NCI-H146 treated with DMSO at 0.1 percent for 48 hours (cell line): ENCODE measurements around the gene ATXN7L3.

Experiments used
- DNase-seq: peaks from one replicate; lab custom pipeline; 2025; ENCODE audit not compliant: unreplicated experiment; lab: John Stamatoyannopoulos, UW

Gene ATXN7L3

DNA sequence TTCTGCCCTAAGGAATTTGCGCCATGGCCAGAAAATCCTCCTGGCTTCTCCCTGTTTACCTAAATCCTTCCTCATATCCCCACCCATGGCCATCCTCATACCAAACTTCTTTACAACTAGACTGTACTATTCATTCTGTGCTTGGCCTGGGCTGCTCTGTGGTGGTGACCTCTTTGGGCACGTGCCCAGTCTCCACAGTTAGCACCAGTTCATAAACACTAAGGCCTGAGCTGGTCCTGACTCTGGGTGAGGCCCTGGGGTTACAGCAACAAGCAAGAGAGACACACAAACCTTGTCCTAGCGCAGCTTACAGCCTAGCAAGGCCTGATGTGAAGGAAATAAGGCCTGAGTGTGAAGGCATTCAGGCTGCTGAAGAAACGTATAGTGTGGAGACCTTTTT is 3.1 kb upstream of the ATXN7L3 start:
- DNase-seq, result no peak

DNA sequence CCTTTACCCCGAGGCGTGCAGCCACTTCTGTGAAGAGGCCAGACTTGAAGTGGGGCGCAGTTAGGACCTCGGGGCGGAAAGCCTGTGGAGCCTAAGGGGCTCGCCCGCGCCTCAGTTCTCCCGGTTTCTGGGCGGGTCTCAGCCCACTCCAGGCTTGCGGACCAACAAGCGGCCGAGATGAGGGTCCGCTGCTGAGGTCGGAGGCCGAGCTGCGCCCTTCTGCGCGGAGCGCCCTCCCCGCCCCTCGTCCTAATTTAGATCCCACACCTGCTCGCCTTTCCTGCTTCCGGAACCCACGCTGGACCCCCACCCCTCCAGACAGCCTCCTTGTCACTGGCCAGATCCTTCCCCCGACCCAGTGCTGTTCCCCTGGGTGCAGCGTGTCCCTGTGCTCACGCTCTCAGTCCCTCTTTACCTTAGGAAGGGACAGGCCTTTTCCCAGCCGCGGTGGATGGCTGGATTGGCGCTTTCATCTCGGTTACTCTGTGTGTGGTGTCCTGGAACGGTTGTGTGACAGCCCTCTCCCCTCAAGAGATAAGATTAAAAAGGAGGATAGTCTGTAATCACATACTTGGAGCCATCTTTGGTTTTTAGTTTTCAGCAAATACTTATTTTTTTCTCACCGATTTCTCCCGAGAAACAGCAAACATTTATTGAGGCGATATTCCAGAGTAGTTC is 933 bp upstream of the ATXN7L3 start:
- peak; percentile 40 for DNase-seq

DNA sequence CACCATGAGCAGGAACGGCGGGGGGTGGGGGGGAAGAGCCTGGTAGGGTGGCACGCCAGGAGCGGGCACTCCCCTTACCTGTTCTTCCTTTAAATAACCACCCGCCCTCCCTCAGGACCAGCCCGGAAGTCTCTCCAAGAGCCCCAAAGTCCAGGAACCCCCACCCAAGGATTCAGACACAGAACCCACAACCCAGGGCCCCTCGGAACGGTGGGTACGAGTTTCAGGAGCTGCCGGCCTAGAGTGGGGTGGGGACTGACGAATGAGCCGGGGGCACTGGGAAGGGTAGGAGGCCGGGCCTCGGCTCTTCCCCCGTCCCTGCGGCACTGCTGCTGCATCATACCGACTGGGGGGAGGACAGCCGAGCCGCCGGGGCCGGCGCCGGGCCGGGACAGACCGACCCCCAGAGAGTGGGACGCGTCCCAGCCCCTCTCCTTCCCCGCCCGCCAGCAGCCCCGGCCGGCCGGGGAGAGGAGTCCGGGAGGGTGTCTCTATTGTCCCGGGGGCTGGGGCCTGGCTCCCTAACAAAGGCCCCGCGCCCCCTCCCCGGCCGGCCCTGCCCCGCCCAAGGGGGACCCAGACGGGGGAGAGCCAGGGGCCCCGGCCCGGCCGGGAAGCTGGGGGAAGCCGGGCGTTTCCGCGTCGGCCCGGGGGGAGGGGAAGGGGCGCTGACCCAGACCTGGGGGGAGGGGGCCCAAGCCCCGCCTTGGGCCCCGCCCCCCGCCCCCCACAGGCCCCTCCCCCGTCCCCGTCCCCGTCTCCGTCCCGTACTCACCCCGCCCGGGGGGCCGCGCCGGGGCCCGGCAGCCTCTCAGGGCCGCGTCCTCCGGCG is 747 bp downstream of the ATXN7L3 start:
- peak; percentile 8 for DNase-seq

DNA sequence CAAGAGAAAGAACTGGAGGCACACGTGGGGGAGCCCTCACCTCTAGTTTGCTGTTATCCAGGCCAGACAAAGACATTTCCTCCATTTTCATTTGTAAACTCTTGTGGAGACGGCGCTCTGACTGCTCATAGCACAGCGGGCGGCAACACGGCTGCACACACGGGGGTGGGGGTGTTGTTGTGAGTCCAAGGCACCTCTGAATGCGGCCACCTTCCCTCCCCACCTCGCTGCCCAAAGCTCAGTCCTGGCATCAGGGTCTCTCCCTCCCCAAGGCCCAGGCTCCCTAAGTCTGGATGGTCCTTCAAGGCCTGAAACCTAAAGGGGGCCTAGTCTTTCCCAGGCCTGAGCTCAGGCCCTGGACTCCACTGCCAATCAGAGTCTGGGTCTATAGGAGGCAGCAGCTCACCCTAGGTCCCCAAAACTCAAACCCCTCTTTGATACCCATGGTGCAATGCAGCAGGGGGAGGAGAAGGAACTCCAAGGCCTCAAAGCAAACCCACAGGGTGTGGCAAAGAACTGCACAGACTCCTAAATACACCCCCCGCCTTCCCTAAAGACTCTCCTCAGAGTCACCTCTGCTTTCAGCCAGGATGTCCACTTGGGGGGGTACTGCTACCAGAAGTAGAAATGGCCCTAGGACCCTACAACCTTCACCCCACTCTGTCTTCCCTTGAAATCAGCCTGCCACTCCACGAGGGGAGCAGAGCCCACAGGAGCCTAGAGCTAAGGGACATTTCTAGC is 1.5 kb downstream of the ATXN7L3 start:
- DNase-seq, result no peak

DNA sequence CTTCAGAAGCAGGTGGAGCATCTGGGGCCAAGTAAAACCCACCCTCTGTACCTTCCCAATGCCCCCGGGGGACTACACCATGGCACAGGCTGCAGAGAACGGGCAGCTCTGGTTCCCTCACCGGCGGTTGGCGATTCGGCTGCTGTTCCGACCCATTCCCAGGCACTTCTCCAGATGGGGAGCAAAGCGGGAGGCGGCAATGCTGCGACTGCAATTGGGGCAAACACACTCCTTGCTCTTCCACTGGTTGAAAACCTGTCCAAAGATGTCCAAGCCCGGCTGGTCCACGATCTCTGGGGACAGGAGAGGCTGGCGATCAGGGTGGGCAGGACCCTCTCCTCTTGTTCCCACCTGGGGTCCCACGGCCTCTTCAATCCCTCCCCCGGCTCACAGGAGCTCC is 2.6 kb downstream of the ATXN7L3 start:
- DNase-seq, result no peak

DNA sequence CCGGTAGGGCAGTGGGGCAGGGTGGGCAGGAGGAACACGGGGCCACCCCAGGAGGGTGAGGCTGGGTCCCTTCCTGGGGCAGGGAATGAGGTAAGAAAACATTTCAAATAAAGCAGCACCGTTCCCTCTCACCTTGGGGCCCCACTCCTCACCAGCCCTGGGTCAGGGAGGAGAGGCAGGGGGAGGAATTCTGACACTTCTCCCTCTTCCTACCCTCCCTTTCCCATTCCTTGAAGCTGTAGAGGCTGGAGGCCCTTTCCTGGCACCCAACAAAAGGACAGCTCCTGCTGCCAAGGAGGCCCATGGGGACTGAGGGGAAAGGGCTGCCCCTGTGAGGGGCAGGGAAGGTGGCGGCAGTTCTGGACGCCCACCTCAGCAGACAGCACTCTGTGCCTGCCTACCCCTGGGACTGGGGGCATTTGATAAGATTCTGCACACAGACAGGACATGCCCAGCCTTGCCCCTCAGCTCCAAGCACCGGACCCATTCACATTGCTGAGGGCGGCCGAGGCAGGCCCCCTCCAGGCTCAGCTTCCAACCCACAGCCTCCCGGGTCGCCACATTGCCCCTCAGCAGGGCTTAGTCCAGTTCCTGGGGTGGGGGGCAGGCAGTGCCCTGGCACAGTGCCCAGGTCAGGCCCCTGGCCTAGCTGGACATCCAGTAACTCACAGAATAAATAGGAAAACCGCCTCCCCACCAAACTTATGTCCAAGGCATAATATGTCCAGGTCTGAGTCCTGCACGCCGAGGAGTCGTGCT is 6.2 kb downstream of the ATXN7L3 start:
- DNase-seq, result no peak

DNA sequence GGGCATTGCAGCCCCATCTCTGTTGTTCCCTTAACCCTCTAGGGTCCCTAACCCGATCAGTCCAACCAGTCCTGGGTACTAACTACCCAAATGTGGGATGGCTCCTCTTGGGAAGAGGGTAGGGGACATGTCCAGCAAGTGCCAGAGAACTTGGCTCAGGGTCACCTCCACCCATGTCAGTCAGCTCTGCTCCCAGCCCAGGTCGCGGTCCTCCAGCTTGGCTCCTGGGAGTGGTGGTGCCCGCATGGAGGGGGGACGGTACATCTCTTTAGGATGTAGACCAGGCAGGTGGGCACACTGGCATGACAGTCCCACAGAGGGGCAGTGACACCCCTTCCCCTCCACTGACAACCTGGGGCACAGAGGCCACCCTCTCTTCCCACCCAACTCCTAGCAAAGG is 6.9 kb downstream of the ATXN7L3 start:
- no peak for DNase-seq

DNA sequence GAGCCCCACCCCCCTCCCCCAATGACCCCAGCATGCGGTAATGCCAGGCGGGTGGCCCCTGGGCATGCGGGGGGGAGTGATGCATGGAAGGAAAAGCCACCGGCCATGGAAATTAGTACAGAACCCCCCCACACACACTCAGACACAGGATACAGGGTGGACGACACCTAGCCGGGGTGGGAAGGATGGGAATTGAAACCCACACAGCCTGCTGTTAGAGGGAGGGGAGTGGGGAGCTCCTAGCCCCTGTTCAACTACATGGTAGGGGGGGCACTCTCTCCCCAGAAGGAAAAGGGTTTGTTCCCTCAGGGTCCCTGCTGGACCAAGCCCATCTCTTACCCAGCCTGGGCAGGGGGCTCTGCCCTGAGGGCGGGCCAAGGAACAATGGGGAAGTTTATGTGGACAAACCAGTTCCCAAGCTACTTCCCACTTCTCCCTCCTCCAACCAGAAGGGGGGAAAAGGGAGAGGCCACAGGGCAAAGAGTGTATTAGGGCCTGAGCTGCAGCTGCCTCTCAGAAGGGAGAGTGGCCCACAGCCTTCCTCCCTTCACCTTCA is 7.7 kb downstream of the ATXN7L3 start:
- DNase-seq, result no peak

DNA sequence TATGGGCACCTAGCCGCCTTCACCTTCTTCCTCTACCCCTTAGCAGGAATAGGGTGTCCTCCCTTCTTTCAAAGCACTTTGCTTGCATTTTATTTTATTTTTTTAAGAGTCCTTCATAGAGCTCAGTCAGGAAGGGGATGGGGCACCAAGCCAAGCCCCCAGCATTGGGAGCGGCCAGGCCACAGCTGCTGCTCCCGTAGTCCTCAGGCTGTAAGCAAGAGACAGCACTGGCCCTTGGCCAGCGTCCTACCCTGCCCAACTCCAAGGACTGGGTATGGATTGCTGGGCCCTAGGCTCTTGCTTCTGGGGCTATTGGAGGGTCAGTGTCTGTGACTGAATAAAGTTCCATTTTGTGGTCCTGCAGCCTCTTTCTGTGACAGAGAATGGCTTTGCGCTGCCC is 8.3 kb downstream of the ATXN7L3 start:
- no peak for DNase-seq

DNA sequence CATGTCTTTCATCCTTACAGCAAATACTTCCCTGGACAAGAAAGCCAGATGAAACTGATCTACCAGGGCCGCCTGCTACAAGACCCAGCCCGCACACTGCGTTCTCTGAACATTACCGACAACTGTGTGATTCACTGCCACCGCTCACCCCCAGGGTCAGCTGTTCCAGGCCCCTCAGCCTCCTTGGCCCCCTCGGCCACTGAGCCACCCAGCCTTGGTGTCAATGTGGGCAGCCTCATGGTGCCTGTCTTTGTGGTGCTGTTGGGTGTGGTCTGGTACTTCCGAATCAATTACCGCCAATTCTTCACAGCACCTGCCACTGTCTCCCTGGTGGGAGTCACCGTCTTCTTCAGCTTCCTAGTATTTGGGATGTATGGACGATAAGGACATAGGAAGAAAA is 9.2 kb downstream of the ATXN7L3 start:
- no peak for DNase-seq

DNA sequence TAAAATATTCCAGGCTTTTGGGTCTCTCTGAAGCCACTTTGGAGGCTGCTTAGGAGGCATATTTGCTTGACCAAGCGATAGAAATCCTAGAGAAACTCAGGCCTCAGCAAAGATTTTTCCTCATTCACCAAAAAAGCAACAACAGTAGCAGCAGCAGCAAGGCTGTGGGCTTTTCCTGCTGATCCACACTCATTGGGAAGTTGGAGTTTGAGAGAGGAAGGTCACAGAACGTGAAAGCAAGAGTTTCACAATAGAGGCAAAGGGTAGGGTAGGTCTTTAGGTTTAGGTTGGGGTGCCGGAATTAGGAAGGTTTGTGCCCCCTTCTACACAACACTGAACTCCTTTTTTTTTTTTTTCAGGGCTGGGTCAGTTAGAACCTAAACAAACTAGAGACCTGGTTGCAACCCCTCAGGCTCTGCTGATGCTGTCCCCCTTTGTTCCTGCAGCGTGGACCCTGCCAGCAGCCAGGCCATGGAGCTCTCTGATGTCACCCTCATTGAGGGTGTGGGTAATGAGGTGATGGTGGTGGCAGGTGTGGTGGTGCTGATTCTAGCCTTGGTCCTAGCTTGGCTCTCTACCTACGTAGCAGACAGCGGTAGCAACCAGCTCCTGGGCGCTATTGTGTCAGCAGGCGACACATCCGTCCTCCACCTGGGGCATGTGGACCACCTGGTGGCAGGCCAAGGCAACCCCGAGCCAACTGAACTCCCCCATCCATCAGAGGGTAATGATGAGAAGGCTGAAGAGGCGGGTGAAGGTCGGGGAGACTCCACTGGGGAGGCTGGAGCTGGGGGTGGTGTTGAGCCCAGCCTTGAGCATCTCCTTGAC is 10.9 kb downstream of the ATXN7L3 start:
- DNase-seq, result no peak

DNA sequence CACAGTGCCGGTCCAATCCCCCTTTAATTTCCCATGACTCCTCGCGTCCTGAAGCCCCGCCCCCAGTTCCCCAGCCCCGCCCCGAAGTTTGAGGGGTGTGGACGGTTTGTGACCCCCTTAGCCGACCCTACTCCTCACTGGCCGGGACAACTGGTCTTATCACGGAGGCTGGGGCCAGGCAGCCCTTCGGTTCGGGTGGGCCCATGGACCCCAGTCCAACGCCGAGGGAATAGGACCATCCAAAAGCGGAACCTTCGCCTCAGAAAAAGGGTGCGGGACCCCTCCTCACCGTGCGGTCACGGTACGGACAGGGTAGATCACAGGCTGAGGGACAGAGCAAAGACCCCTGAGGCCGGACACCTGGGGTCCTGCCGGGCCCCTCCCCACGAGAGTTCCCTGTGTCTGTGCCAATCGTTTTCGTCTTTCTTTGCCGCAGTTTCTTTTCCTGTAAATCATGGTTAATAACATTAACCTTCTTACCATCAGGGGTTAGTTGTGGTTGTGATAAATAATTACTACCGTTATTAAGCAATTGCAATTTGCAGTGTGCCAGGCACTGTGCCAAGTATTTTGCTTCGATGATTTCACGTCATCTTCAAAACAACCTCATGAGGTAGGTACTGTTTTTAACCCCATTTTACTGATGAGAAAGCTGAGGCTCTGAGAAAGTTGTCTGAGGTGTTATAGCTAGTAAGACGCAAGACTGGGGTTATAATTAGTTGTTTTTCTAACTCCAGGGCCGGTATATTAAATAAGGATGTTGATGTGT is 12.4 kb downstream of the ATXN7L3 start:
- no peak for DNase-seq

DNA sequence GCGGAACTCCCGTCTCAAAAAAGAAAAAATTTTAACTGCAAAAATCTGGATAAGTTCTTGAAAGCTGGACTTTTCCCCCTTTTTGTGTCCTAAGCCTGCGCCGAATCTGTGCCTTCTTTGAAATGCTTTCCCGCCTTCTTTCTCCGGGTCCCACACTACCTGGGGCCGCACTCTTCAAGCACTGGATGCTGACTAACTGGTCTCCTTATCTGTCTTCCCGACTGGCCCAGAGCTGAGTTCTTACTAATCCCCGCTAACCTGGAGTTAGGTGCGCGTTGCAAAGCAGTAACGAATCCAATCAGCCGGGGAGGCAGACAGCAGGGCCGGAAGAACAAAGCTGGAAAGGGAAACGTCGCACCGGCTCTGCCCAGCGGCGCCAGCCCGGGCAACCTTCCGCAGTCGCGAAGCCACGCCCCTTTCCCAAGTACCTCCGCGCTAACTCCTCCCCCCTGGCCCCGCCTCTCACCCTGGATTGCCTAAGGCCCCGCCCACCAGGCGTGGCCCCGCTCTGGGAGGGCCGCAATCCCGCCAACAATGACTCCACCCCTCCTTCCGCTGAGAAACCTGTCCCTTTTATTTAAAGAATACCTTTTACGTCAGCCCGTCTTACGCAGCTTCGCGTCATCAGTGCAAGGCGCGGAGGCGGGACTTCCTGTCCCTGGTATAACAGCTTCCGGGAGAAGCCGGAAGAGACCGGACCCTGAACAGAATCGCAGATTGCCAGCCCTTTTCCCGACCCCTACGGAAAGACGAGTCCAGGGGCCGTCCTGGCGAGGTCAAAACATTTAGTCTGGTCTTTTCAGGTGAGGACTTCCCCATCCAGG is 13.2 kb downstream of the ATXN7L3 start, which contains the start of gene TMUB2:
TSS of gene TMUB2 (plus strand) at position 666 of the 824 bp plus-strand sequence. CDS start 737 bp downstream, outside the sequence.
- DNase-seq, result peak; percentile 99

DNA sequence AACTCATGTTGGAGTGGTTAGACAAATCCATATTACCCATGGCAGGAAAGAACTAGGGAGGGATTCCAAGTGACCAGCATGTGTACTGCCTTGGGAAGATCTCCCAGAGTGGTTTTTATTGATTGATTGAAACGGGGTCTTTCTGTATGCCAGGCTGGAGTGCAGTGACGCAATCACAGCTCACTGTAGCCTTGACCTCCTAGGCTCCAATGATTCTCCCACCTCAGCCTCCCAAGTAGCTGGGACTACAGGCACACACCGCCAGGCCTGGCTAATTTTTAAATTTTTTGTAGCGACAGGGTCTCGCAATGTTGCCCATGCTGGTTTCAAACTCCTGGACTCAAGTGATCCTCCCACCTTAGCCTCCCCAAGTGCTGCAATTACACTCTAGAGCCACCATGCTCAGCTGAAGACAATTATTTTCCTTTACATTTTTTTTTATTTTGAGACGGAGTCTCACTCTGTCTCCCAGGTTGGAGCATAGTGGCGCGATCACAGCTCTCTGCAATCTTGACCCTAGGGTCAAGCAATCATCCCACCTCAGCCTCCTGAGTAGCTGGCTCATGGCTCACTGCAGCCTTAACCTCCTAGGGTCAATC is 15.4 kb downstream of the ATXN7L3 start:
- DNase-seq, result no peak

DNA sequence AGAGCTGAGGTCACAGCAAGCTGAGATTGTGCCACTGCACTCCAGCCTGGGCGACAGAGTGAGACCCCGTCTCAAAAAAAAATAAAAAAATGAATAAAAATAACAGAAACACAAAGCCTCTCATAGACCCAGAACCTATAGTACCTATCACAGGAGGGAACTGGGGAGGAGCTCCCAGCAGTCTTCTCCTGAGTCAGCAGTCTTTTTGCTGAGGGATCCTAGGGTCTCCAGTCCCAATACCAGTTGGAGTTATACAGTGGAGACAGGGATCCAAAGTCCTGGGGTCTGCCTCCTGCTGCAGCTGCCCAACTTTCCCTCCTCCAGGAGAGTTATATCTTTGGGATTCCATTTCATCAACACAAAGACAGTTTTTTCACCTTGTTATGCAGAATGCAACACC is 16.7 kb downstream of the ATXN7L3 start:
- no peak for DNase-seq

DNA sequence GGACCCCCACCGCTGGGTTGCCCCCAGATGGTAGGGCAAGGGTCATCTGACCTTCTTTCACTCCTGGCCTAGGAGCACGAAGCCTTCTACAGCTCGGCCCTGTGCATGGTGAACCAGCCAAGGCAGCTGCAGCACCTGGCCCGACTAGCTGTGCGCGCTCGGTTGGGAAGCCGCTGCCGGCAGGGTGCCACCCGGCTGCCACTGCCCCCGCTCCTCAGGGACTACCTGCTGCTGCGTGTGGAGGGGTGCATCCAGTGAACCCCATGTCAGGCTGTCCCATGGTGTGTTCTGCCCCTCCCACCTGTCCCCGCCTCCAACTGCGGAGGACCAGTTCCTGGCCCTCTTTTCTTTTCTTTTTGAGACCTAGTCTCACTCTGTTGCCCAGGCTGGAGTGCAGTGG is 21.6 kb downstream of the ATXN7L3 start:
- no peak for DNase-seq

DNA sequence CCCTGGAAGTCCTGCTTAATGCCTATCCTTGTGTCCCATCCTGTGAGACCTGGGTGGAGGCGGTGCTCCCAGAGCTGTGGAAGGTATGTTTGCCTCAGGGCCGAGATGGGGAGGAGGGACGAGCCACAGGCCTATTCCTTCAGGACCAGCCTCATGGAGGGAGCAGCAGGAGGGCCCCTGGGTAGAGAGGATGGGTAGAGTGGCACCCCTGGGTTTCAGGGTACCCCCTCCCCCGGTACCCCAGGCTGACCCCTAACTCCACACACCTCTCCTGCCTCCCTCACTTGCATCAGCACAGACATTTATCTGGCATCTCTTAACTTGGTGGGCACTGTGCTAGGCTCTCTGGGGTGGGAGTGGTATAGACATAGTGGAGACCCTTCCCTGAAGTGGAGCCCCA is 22.0 kb downstream of the ATXN7L3 start:
- no peak for DNase-seq
